HG03565 (cell line): ENCODE measurements around the gene BORCS5.

ENCODE experiments used
- ATAC-seq: cut with Tn5 transposase; IDR thresholded peaks from one replicate; pipeline ENCODE4 v1.9.1; 2021; ENCODE audit warnings: mild to moderate bottlenecking, moderate library complexity; ENCODE audit not compliant: unreplicated experiment

The BORCS5 gene

DNA sequence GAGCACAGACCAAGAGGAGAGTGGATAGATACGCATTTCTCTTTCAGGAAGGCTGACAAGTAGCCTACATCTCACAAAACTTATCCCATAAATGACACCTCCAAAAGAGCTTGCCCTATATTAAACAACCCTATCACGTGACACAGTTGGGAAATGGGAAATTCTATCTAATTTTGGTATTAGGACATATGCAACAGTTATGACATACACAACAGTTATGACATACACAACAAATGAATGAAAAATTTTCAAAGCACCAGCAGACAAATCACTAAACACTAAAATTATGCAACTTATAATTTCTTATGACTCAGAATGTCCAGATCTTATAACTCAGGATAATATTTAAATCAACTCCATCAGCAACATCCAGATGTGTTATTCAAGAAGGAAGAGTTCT lies 151.7 kb downstream of the BORCS5 start:
- no peak for ATAC-seq

DNA sequence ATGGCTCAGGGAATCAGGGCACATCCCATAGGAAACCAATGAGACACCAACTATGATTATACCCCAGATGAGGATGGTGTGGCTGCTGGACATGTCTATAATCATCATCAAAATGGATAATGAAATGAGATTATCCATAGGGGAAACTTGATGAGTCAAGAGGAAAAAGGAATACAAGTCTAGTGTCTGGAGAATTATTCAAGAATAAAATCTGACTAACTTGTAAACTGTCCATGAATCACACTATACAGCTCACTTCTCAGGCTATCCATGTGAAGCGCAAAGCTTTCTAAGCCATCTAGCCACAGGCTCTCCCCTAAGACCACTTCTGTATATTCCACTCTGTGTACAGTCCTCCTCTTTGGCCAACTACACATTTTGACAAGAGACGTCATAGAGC lies 153.3 kb downstream of the BORCS5 start:
- ATAC-seq: no peak

DNA sequence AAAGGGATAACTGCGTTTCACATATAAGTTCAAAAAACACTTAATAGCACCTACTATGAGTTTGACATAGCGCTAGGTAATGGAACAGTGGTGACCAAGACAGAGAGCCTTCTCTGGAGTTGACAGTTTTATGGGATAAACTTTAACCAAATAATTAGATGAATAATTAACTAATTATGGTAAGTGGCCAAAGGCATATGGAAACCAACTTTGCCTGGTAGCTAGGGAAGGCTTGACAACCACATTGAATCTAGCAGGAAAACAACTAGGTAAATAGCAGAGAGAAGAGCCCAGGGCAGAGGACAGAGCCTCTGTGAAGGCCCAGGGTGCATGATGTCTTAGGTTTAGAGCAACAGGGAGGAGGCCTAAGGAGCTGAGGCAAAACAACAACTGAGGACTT lies 153.7 kb downstream of the BORCS5 start:
- ATAC-seq: no peak

DNA sequence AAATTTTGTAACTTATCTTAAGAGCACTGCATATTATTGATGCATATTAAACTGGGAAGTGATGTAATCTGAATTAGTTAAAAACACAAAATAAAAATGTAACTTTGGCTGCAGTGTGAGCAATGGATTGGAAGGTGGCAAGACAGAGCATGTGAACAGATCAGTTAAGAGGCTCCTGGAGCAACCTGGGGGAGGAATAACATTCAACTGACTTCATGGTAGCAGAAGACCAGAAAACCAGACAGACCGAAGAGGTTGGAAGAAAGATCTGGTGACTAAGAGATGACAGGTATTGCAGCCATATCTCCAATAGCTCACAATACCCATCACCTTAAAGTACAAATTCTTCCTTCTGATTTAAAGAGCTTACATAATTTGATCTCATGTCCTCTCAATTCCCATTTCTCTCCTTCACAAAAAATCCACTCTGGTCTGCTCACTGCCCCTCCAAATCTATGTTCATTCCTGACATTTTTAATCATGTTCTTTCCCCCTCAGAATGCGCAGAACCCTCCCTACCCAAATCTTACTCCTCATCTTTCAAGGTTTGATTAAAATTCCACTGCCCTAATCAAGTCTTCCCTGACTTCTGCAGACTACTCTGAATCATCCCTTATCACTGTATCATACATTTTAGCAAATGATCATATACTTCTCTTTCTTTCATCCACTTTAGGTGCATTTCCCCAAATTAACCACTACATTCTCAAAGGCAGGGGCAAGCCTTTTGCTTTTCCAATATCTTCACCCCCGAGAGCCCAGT lies 154.3 kb downstream of the BORCS5 start:
- ATAC-seq: no peak

DNA sequence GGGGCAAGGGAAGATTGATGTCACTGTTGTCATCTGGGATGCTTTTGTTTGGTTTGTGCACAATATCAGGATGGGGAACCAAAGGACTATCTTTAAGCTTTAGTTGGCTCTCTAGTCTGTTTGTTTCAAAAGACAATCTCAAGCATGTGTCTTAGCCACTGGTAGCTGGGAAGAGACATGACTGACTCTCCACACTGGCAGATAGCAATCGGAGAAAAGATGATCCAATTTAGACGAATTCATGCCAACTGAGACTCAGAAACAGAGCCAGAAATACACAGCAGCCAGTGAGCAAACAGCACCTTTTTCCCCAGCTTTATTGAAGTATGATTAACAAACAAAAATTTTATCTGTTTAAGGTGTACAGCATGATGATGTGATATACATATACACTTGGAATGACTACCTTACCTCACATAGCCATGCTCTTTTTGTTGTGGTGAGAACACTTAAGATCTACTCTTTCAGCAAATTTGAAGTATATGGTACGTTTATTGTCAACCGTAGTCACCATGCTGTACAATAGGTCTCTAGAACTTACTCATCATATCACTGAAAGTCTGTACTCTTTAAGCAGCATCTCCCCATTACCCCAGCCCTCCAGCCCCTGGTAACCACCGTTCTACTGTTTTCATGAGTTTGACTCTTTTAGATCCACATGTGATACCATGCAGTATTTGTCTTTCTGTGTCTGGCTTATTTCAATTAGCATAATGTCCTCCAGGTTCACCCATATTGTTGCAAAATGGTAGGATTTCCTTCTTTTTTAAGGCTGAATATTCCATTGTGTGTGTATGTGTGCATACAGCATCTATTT lies 155.2 kb downstream of the BORCS5 start:
- ATAC-seq: no peak

DNA sequence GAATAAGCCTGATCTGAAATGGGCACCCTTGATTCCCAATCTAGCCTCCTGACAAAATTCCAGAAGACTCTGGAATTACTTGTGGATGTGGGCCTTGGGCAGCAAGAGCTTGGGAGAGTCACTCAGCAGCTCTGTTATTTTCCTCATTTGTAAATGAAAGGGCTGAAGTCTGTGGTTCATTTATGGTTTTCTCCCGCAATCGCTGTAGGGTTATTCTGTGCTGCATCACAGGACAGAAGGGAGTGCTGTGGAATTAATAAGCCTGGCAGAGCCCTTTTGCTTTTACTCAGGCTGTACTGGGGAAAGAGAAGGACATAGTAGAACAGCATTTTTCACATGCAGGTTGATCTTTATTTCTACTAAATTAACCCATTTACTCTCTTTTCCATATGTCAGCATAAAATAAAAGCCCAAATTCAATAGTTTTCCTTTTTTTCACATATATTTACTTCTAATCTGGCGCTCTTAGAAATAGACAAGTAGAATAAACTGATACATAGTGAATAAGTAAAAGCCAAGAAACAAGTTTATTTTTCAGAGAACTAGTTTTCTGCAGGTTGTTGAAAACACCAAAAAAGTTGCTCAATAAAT lies 156.6 kb downstream of the BORCS5 start:
- ATAC-seq: no peak

DNA sequence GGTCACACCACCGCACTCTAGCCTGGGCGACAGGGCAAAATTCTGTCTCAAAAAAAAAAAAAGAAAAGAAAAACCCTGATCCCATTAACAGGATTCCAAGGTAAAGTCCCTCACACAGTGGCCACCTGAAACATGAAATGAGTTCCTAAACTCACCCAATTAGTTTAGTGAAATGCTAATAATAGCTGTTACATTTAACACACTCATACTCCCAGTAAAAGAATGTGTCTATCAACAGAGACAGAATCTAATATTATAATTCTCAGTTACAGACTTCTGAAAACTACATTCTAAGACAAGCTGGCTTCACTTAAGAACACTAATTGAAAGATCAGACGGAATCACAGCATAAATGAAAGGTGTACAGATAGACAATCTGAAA lies 161.6 kb downstream of the BORCS5 start:
- no peak for ATAC-seq

DNA sequence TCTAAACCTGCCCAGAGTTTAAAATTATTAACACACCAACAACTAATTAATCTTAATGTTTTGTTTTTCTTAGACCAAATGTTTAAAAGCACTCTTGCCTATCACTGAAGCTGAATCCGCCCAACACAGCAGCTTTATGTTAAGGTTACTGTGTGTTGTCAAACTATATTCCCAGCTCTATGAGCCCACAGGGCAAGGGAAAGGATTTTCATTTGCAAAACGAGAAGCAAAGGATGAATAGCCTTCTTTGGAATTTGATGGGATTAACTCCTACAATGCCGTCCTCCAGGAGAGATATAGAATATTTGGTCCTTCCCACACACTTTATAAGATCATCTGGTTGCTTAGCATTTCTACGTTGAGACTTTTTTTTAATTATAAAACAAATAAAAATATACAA lies 162.0 kb downstream of the BORCS5 start:
- no peak for ATAC-seq
